Fibroblast of lung (primary cell): ENCODE data around the gene MYLK. TPM values are rescaled to one million over a fixed set of nuclear protein-coding genes. Genes with fewer than 3 reads are reported as not detected.

ENCODE experiments used
- DNase-seq, 2 donors: peaks; one replicate each; pipeline versions ENCODE4 v3.0.0 to v3.0.0-alpha.2; 2010; ENCODE audit warnings: low read depth in 2 of 2
- H2AFZ ChIP-seq: 2 replicates; pipeline ENCODE4 v1.5.1; 2012; ENCODE audit warnings: low read length, control low read depth, inconsistent platforms
- H3K27ac ChIP-seq: 2 replicates; pipeline ENCODE4 v1.5.1; 2011; ENCODE audit warnings: low read length, control low read depth; ENCODE audit not compliant: insufficient read depth
- H3K27me3 ChIP-seq: 2 replicates; pipeline ENCODE4 v1.5.1; 2011; ENCODE audit warnings: mild to moderate bottlenecking, low read length; ENCODE audit not compliant: control insufficient read depth, insufficient read depth
- H3K36me3 ChIP-seq: 2 replicates; pipeline ENCODE4 v1.5.1; 2011; ENCODE audit warnings: low read length; ENCODE audit not compliant: control insufficient read depth, insufficient read depth
- H3K4me1 ChIP-seq: 2 replicates; pipeline ENCODE4 v1.5.1; 2011; ENCODE audit warnings: low read length; ENCODE audit not compliant: control insufficient read depth, insufficient read depth; ENCODE audit errors: extremely low read depth
- H3K4me2 ChIP-seq: 2 replicates; pipeline ENCODE4 v1.5.1; 2011; ENCODE audit warnings: low read length, control low read depth; ENCODE audit not compliant: insufficient read depth; ENCODE audit errors: extremely low read depth
- H3K4me3 ChIP-seq, 4 experiments: fragments of 200-600 bp in 1 of 4; sonication (generic) in 1 of 4; replicated peaks in 1 of 4; 2 replicates each; pipeline ENCODE4 v1.5.1; 2011 to 2016; ENCODE audit warnings: low read length in 4 of 4, low read depth in 3 of 4, mild to moderate bottlenecking in 3 of 4, control low read depth in 2 of 4, inconsistent platforms in 1 of 4, mixed read lengths in 1 of 4; ENCODE audit not compliant: insufficient read depth in 1 of 4; ENCODE audit errors: control extremely low read depth in 1 of 4
- H3K79me2 ChIP-seq: 2 replicates; pipeline ENCODE4 v1.5.1; 2012; ENCODE audit warnings: mild to moderate bottlenecking, low read length, inconsistent platforms; ENCODE audit not compliant: control insufficient read depth, insufficient read depth
- H3K9ac ChIP-seq: 2 replicates; pipeline ENCODE4 v1.5.1; 2011; ENCODE audit warnings: mild to moderate bottlenecking, low read length, control low read depth; ENCODE audit not compliant: insufficient read depth
- H3K9me3 ChIP-seq: 2 replicates; pipeline ENCODE4 v1.5.1; 2012; ENCODE audit warnings: low read depth, low read length; ENCODE audit not compliant: control insufficient read depth, insufficient read depth
- H4K20me1 ChIP-seq: 2 replicates; pipeline ENCODE4 v1.5.1; 2011; ENCODE audit warnings: low read length; ENCODE audit not compliant: control insufficient read depth, insufficient read depth; ENCODE audit errors: extremely low read depth
- CTCF ChIP-seq, 2 donors: IDR thresholded peaks in 1 of 2; conservative IDR thresholded peaks in 1 of 2; 1 replicate in 1 of 2; 2 replicates in 1 of 2; pipeline ENCODE4 v1.5.1; 2011 to 2012; ENCODE audit warnings: low read length in 2 of 2, control low read depth in 1 of 2, inconsistent platforms in 1 of 2, low read depth in 1 of 2, mild to moderate bottlenecking in 1 of 2
- EZH2 ChIP-seq: IDR thresholded peaks from 2 replicates; pipeline ENCODE4 v1.5.1; 2012; ENCODE audit warnings: low read length, control low read depth, mild to moderate bottlenecking; ENCODE audit errors: missing control alignments
- polyA plus RNA-seq, 2 donors: library from polyadenylated mRNA; depleted of rRNA in 1 of 2; stranded (reverse) in 1 of 2; unstranded in 1 of 2; fragments of >200 nt; gene quantifications; 2 replicates each; pipeline ENCODE4 v1.2.1, GENCODE V29; 2011 to 2012; ENCODE audit warnings: missing spikeins in 1 of 2
- total RNA-seq: library from RNA; depleted of rRNA; stranded (reverse); fragments of >200 nt; gene quantifications from 2 replicates; pipeline ENCODE4 v1.2.1, GENCODE V29; 2014

Gene MYLK
- total and polyA plus RNA-seq, 2 donors (not counting 1 experiment from before 2014, with no cell fraction given): 918 to 941 TPM

GRCh38 chr3:123847209-123847608 lies 36.9 kb downstream of the MYLK start:
- Histone ChIP-seq H3K79me2 (peaks cover 8% of the 10 kb centered on the region), H3K9me3 (peaks cover 2% of the 10 kb centered on the region), H3K4me1 (no peaks in the 10 kb centered on the region), H4K20me1 (no peaks in the 10 kb centered on the region), H3K9ac (no peak overlapping the region), H3K4me2 (no peak overlapping the region), H2AFZ (no peak overlapping the region), H3K27me3 (no peaks in the 10 kb centered on the region), H3K4me3 (no peak overlapping the region), H3K27ac (no peak overlapping the region), H3K36me3 (no peaks in the 10 kb centered on the region)
- no peak for TF ChIP-seq CTCF (conservative IDR thresholded peaks at IDR 0.05 in 1 of 2, IDR thresholded peaks at IDR 0.05 in 1 of 2; ENCODE audit: low read depth in 1 of 2, low read length in 2 of 2)
- no peak for TF ChIP-seq EZH2
- no peak for DNase-seq

- Histone ChIP-seq H3K9me3 (peaks cover 2% of the 10 kb centered on the region), H3K27me3 (no peaks in the 10 kb centered on the region), H4K20me1 (no peaks in the 10 kb centered on the region), H3K9ac (no peak overlapping the region), H2AFZ (no peak overlapping the region), H3K27ac (no peak overlapping the region), H3K36me3 (peaks cover under 1% of the 10 kb centered on the region), H3K79me2 (peaks cover 14% of the 10 kb centered on the region), H3K4me3 (no peak overlapping the region), H3K4me1 (no peaks in the 10 kb centered on the region), H3K4me2 (no peak overlapping the region)
- peak; percentile 21 to 87 for DNase-seq
- TF ChIP-seq EZH2: no peak
- no peak for TF ChIP-seq CTCF (conservative IDR thresholded peaks at IDR 0.05 in 1 of 2, IDR thresholded peaks at IDR 0.05 in 1 of 2; ENCODE audit: low read depth in 1 of 2, low read length in 2 of 2)
These were observed 40.5 kb downstream of the MYLK start for GRCh38 chr3:123843668-123844067.

GRCh38 chr3:123842711-123843110 lies 41.4 kb downstream of the MYLK start:
- peaks cover 2% of the 10 kb centered on the region for H3K9me3 ChIP-seq
- DNase-seq: no peak
- no peak overlapping the region for H3K9ac ChIP-seq
- no peaks in the 10 kb centered on the region for H3K4me1 ChIP-seq
- peaks cover 2% of the 10 kb centered on the region for H3K36me3 ChIP-seq
- no peaks in the 10 kb centered on the region for H3K27me3 ChIP-seq
- no peak overlapping the region for H3K27ac ChIP-seq
- TF ChIP-seq CTCF (conservative IDR thresholded peaks at IDR 0.05 in 1 of 2, IDR thresholded peaks at IDR 0.05 in 1 of 2; ENCODE audit: low read depth in 1 of 2, low read length in 2 of 2) (no peak), EZH2 (no peak)
- H4K20me1 ChIP-seq: no peaks in the 10 kb centered on the region
- H3K4me3 ChIP-seq: no peak overlapping the region
- no peak overlapping the region for H2AFZ ChIP-seq
- no peak overlapping the region for H3K4me2 ChIP-seq
- peaks cover 16% of the 10 kb centered on the region for H3K79me2 ChIP-seq
